ENCODE measurements around the gene TP53RK. TPM values are rescaled to one million over a fixed set of nuclear protein-coding genes. Genes with fewer than 3 reads are reported as not detected.
A peak's percentile ranks its signal among the peaks of the same experiment; 100 is the strongest.

Gene TP53RK
- total and polyA plus RNA-seq, 2 of the 13 experiments (the other 11 are each of a cell fraction or from before 2014, with no cell fraction given): 12.9 to 25.5 TPM

DNA sequence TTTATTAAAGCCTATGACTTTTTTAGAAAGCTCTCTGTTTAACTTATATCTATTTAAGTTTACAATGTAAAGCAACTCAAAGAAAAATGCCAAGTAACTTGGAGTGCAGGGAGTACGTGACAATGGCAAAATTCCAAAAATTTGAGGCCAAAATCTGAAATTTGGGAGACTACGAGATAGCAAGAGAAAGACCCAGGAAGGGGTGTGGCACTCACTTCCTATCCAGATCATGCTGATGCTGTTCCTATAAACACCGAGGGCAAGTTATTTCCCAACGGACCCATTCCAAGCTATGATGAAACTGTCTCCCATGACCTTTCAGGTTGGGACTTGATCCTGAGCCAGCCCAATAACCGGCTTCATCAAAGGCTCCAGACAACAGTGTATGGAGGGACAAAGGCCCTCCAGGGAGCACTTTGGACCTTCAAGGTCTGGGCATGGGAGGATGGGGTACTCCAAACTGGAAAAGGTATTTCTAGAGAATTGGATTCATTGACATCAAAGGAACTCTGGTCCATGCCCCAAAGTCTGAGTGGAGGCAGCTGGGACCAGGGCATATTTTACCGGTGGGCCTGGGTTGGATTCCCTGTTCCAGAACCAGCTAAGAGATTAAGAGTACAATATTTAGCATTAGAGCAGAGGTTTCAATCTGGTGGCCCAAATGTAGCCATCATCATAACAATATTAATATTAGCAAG is 22.3 kb downstream of the TP53RK start (continued):
- TF ChIP-seq, protein P1, sequence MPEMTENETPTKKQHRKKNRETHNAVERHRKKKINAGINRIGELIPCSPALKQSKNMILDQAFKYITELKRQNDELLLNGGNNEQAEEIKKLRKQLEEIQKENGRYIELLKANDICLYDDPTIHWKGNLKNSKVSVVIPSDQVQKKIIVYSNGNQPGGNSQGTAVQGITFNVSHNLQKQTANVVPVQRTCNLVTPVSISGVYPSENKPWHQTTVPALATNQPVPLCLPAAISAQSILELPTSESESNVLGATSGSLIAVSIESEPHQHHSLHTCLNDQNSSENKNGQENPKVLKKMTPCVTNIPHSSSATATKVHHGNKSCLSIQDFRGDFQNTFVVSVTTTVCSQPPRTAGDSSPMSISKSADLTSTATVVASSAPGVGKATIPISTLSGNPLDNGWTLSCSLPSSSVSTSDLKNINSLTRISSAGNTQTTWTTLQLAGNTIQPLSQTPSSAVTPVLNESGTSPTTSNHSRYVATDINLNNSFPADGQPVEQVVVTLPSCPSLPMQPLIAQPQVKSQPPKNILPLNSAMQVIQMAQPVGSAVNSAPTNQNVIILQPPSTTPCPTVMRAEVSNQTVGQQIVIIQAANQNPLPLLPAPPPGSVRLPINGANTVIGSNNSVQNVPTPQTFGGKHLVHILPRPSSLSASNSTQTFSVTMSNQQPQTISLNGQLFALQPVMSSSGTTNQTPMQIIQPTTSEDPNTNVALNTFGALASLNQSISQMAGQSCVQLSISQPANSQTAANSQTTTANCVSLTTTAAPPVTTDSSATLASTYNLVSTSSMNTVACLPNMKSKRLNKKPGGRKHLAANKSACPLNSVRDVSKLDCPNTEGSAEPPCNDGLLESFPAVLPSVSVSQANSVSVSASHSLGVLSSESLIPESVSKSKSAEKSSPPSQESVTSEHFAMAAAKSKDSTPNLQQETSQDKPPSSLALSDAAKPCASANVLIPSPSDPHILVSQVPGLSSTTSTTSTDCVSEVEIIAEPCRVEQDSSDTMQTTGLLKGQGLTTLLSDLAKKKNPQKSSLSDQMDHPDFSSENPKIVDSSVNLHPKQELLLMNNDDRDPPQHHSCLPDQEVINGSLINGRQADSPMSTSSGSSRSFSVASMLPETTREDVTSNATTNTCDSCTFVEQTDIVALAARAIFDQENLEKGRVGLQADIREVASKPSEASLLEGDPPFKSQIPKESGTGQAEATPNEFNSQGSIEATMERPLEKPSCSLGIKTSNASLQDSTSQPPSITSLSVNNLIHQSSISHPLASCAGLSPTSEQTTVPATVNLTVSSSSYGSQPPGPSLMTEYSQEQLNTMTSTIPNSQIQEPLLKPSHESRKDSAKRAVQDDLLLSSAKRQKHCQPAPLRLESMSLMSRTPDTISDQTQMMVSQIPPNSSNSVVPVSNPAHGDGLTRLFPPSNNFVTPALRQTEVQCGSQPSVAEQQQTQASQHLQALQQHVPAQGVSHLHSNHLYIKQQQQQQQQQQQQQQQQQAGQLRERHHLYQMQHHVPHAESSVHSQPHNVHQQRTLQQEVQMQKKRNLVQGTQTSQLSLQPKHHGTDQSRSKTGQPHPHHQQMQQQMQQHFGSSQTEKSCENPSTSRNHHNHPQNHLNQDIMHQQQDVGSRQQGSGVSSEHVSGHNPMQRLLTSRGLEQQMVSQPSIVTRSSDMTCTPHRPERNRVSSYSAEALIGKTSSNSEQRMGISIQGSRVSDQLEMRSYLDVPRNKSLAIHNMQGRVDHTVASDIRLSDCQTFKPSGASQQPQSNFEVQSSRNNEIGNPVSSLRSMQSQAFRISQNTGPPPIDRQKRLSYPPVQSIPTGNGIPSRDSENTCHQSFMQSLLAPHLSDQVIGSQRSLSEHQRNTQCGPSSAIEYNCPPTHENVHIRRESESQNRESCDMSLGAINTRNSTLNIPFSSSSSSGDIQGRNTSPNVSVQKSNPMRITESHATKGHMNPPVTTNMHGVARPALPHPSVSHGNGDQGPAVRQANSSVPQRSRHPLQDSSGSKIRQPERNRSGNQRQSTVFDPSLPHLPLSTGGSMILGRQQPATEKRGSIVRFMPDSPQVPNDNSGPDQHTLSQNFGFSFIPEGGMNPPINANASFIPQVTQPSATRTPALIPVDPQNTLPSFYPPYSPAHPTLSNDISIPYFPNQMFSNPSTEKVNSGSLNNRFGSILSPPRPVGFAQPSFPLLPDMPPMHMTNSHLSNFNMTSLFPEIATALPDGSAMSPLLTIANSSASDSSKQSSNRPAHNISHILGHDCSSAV (CRISPR knock-in tag; IDR thresholded peaks at IDR 0.05; ENCODE audit: borderline replicate concordance): no peak
- TF ChIP-seq NFKB2 (CRISPR knock-in tag; IDR thresholded peaks at IDR 0.05; ENCODE audit: borderline replicate concordance): 0 out of 2 replicates have a peak, but pooled peaks have one; percentile 40
- TF ChIP-seq ELF1 (CRISPR knock-in tag; IDR thresholded peaks at IDR 0.05): peak; percentile 87
- TF ChIP-seq SMAD9 (CRISPR knock-in tag; IDR thresholded peaks at IDR 0.05): no peak
- peak; percentile 92 for TF ChIP-seq ZSCAN20 (CRISPR knock-in tag; IDR thresholded peaks at IDR 0.05; ENCODE audit: borderline replicate concordance)
- TF ChIP-seq, protein P2, sequence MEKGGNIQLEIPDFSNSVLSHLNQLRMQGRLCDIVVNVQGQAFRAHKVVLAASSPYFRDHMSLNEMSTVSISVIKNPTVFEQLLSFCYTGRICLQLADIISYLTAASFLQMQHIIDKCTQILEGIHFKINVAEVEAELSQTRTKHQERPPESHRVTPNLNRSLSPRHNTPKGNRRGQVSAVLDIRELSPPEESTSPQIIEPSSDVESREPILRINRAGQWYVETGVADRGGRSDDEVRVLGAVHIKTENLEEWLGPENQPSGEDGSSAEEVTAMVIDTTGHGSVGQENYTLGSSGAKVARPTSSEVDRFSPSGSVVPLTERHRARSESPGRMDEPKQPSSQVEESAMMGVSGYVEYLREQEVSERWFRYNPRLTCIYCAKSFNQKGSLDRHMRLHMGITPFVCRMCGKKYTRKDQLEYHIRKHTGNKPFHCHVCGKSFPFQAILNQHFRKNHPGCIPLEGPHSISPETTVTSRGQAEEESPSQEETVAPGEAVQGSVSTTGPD (CRISPR knock-in tag; IDR thresholded peaks at IDR 0.05): peak; percentile 82
- TF ChIP-seq TCF12 (IDR thresholded peaks at IDR 0.05): no peak
- peak; percentile 100 for TF ChIP-seq TCF12 (CRISPR knock-in tag; IDR thresholded peaks at IDR 0.05)
- TF ChIP-seq HNRNPH1 (optimal IDR thresholded peaks at IDR 0.05; ENCODE audit: low read depth, low read length): peak; percentile 28
- TF ChIP-seq, protein P3, sequence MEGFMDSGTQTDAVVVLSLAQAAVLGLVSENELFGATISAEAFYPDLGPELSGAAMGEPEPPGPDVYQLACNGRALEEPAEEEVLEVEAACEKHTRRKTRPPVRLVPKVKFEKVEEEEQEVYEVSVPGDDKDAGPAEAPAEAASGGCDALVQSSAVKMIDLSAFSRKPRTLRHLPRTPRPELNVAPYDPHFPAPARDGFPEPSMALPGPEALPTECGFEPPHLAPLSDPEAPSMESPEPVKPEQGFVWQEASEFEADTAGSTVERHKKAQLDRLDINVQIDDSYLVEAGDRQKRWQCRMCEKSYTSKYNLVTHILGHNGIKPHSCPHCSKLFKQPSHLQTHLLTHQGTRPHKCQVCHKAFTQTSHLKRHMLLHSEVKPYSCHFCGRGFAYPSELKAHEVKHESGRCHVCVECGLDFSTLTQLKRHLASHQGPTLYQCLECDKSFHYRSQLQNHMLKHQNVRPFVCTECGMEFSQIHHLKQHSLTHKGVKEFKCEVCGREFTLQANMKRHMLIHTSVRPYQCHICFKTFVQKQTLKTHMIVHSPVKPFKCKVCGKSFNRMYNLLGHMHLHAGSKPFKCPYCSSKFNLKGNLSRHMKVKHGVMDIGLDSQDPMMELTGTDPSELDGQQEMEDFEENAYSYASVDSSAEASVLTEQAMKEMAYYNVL (CRISPR knock-in tag; IDR thresholded peaks at IDR 0.05; ENCODE audit: borderline replicate concordance): peak; percentile 99
- 0 out of 2 replicates have a peak, but pooled peaks have one; percentile 62 for TF ChIP-seq SMAD1 (CRISPR knock-in tag; IDR thresholded peaks at IDR 0.05; ENCODE audit: borderline replicate concordance, low read depth)
- TF ChIP-seq RAD51 (IDR thresholded peaks at IDR 0.05; ENCODE audit: borderline replicate concordance): no peak
- TF ChIP-seq BCLAF1 (IDR thresholded peaks at IDR 0.05): no peak

Data from HepG2 (cell line).